HG02885 (cell line): ENCODE results near the gene UBA1.
A peak's percentile ranks its signal among the peaks of the same experiment; 100 is the strongest.

Experiments
- ATAC-seq: cut with Tn5 transposase; IDR thresholded peaks from one replicate; pipeline ENCODE4 v1.9.1; 2021; ENCODE audit warnings: mild to moderate bottlenecking; ENCODE audit not compliant: unreplicated experiment, poor library complexity

Gene UBA1

DNA sequence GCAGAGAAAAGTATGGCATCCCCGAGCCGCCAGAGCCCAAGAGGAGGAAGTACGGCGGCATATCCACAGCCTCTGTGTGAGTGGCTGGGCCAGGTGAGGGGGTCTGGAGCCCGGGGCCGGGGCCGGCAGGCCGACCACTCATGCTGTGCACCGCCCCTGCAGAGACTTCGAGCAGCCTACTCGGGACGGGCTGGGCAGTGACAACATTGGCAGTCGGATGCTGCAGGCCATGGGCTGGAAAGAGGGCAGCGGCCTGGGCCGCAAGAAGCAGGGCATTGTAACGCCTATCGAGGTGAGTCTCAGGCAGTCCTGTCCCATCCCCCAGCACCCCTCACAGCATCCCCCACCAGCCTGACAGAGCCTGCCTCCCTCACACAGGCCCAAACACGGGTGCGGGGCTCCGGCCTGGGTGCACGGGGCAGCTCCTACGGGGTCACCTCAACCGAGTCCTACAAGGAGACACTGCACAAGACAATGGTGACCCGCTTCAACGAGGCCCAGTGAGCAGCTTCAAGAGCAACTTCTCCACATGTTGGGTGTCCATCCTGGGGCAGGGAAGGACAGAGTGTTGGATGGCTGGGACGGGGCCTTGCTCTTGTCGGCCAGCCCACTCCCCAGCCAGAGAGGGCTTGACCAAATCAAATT is 7.4 kb upstream of the UBA1 start:
- no peak for ATAC-seq

DNA sequence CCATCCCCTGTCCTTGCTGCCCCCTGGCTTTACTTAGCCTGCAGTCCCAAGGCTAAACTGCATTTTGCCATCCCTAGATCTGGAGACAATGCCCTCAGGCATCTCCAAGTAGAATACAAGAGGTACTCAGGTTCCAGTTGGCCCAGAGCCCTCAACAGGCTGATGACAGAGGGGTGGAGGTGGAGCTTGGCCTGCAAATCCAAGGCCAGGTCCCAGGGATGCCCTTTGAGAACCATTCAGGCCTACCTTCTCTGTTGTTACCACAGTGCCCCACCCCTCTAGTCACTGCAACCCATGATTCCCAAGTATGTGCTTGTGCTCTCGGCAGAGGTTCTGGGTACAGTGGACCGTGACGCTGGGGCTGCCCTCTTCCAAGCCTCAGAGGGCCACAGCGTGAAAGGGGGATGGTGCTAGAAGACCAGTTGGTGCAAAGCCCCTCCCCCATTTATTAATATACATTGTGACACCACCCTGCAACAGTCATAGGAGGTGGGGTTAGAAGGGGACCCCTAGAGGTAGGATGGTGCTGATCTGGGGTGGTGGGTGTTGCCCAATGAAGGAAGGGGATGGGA is 6.4 kb upstream of the UBA1 start:
- ATAC-seq = no peak

DNA sequence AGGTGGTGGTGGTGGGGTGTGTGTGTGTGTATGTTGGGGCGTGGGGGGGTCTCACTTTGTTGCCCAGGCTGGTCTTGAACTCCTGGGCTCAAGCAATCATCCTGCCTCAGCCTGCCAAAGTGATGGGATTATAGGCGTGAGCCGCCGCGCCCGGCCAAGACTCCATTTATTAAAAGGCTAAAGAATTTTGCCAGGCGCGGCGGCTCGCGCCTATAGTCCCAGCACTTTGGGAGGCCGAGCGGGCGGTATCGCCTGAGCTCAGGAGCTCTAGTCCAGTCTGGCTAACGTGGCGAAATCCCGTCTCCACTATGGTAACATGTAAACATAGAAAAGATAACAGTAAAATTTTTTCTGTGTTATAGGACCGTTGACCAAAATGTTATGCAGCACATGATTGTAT is 3.7 kb upstream of the UBA1 start:
- ATAC-seq = no peak

DNA sequence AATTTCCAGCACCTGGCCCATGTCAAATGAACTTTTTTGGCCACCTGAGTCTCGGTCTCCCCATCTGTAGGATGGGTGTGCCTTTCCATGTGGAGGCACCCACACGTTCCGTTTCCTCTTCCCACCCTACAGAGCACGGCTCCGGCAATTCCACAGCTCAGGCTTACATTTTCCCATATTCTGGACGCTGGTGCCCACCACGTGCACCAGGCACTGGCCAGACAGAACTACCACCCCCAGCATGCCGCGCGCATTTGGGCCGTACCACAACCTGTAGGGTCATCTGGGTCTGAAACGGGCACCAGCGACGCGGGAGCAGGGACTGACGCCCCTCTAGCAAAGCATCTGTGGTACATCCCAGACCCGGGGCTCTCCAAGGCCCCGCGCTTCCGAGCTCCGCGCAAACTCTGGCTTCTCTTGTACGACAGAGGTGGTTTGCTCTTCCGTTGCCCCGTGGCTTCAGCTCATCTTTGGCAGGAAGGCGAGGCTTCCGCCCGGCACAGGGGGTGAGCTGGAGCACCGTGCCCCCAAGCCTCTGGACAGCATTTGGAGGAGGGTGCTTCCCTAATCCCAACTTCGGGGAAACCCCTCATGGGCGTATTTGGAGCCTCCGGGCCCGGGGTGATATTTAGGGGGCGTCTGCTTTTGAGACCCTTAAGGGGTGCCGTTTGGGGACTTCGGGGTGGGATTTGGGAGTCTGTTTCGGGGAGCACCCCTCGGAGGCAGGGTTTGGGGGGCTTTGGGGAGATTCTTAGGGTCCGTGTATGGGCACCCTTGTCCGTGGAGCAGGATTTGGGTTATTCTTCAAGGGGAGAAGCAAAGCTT is 3.0 kb upstream of the UBA1 start:
- peak; percentile 56 for ATAC-seq

DNA sequence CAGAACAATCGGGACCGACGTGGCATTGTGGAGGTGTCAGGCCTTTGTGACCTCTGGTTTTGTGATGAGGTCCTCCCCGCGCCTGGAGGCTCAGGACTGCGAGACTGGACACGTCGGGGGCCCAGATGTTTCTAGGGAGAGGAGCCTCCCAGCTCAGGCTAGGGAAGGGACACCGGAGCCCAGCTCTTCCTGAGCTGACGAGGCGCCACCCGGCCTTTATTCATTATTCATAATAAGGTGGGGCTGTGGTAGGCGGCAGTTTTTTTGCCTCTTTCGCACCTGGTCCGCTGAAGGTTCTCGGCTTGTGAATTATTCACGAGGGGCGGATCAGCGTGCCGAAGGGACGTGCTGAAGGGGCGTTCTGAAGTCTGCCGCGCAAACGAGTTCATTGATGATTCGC is 2.3 kb upstream of the UBA1 start:
- ATAC-seq = no peak

DNA sequence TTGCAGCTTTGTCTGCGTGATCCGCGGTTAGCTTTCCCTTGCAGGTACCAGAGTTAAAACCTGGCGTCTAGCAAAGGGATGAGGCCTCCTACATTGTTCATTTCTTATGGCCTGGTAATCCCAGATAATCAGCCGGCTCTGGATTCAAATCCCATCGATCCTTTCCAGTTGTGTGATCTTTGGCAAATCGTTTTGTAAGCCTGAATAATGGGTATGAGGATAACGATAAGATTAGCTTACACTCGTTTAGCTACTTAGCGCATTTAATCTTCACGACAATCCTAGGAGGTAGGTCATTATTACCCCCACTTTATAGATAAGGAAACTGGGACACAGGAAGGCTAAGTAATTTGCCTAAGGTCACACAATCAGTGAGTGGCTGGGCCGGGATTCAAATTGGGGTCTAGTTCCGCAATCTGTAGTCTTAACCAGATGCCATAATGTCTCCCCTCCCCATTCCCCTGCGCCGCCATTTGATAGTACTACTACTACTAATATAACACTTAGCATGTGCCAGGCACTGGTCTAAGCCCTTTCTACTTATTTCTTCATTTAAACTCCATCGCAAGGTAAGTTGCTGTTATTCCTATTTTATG is 1.7 kb upstream of the UBA1 start:
- no peak for ATAC-seq

DNA sequence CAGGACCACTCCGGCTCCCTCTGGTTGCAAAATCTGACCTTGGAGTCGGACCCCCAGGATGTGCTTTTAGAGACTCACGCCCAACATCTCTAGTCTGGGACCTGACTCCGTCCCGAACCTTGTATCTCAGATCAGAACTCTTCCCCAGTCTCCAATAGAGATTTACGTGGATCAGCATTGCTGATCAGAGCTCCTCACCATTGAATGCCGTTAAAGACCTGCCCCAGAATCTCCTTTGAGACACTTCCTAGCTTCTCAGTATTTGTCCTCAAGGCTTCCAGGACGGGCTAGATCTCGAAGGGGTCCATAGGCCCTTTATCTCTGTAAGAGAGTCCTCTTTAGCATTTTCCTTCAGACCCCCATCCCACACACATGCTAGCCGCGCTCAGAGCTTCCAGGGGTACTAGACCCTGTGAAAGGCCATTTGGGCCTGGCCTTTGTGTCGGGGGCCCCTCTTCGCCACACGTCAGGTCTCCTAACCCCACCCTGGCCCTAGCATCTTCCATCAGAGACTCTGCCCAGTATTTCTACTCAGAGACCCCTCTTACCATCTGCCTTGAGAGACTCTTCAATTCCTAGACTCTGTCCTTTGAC is 662 bp downstream of the UBA1 start:
- ATAC-seq = no peak

DNA sequence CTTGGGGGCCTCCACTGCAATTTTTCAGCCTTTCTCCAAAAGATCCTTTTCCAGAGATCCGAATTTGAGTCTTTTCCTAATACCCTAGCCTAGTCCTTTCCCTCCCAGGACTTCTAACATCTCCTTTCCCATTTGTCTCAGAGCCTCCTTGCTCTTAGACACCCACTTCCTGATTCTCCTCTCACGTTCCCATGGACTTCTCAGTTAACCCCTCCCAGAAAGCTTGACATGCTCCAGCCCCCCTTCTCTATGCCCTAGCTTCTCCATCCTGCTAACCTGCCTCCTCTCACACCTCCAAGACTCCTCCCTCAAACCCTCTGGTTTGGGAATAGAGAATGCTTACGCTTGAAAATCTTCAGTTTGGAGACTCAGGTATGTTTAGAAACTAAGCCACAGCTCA is 2.5 kb downstream of the UBA1 start:
- no peak for ATAC-seq

DNA sequence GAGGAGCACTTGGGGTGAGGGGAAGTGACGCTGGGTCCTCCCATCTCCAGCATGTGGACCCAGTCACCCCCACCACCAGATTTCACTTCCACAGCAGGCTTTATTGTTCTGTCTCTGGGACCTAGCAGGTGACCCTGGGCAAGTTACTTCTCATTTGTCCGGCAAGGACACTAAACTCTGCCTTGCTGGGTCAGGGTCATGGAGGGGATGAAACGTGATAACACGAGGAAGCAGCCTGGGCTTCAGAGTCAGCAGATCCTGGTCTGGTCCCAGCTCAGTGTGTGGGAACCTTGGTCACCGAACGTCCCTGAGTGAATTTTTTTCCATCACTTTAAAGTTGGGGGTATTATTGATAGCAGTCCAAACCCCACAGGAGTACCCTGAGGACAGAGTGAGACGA is 3.9 kb downstream of the UBA1 start:
- ATAC-seq = no peak

DNA sequence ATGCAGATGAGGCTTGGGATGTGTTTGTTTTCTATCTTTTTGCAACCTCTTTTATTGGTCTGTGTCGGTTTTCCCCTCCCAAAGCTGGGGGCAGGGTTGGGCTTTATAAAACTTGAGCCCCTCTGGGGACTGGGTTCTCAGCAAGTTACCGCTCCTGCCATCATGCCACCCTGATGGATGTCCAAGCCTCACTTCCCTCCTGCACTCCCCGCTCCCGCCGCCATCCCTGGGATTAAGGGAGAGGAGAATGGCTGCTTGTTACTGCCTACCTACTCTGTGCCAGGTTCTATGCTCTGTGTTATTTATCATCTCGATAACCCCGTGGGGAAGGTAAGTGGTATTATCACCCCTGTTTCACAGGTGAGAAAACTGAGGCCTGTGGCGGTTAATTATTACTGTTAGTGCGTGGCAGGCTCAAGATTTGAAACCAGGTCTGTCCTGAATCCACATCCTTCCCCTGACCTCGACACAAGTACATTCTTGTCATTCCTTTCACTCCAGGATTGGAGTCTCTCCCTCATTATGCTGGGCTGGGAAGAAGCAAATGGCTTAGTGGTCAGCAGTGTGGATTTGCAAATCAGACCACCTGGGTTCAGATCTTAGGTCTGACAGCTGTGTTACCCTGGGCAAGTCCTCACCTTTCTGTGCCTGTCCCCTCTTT is 4.5 kb downstream of the UBA1 start:
- ATAC-seq = no peak

DNA sequence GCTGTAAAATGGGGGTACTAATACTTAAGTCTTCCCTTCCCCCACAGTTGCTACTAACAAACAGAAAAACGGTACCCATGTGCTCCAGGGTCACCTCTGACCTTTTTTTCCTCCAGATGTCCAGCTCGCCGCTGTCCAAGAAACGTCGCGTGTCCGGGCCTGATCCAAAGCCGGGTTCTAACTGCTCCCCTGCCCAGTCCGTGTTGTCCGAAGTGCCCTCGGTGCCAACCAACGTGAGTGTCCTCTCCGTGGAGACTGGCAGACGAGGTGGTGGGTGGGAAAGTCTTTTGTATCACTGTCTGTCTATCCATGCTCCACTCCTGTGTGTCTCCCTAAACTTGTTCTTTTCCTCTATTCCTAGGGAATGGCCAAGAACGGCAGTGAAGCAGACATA is 5.1 kb downstream of the UBA1 start:
- ATAC-seq = no peak

DNA sequence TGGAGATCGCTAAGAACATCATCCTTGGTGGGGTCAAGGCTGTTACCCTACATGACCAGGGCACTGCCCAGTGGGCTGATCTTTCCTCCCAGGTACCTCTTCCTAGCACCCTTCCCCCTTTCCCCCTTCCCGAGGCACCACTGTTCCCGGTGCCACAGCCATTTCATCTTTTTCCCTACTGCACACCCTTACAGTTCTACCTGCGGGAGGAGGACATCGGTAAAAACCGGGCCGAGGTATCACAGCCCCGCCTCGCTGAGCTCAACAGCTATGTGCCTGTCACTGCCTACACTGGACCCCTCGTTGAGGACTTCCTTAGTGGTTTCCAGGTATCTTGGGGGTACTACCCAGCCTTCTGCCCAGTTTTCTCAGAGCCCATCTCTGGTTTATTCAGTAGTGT is 5.7 kb downstream of the UBA1 start:
- no peak for ATAC-seq

DNA sequence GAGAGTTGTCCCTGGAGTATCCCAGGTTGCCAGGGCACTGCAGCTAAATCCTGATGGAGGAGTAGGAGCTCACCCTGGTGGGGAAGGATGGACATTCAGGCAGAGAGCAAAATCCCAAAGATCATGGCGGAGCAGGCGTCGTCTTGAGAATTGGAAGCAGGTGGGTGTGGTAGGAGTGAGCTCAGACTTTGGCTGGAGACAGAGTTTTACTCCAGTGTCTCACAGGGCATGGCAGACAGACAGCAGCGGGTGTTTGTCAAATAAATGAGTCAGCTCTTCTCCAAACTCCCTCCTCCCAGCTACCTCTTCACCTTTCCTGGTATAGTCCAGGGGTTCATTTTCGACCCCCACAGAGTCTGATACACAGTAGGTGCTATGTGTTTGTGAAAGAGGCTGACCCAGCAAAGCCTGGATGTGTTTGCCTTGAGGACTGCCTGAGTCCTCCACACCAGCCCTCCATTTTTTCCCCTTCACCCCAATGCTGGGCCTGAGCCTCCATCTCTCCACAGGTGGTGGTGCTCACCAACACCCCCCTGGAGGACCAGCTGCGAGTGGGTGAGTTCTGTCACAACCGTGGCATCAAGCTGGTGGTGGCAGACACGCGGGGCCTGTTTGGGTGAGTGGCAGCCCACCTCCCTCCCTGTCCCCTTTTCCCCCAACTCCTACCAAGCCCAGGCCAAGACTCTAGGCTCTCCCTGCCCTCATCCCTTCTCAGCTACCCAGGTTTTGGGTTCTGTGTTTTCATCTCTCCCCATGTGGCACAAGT is 6.9 kb downstream of the UBA1 start:
- no peak for ATAC-seq

DNA sequence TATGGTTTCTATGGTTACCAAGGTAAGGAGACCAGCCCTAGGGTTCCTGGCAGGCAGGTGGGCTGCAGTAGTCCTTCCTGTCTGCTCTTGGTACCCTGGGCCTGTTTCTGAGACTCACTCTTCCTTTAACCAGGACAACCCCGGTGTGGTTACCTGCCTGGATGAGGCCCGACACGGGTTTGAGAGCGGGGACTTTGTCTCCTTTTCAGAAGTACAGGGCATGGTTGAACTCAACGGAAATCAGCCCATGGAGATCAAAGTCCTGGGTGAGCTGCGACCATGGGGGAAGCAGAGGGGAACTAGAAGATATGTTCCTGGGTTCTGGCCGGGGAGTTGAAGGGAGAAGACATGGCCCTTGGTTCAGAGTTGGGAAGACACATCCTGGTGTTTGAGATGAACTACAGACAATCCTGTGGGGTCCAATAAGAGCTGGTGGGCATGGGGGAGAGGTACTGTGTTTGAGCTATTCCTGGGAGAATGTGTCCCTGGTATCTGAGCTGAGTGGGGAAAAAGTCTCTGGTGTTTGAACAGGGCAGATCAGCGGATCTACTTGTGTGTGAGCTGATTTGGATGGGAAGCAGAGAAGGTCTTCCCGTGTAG is 7.8 kb downstream of the UBA1 start:
- no peak for ATAC-seq

DNA sequence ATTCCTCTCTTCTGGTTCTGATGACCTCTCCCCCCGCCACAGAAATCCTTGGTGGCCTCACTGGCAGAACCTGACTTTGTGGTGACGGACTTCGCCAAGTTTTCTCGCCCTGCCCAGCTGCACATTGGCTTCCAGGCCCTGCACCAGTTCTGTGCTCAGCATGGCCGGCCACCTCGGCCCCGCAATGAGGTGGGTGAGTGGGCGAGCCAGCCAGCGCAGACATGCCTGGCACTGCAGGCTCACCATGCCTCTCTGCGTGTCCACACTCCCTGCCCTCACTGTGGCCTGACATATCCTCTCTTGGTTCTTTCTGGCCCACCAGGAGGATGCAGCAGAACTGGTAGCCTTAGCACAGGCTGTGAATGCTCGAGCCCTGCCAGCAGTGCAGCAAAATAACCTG is 8.7 kb downstream of the UBA1 start:
- no peak for ATAC-seq

DNA sequence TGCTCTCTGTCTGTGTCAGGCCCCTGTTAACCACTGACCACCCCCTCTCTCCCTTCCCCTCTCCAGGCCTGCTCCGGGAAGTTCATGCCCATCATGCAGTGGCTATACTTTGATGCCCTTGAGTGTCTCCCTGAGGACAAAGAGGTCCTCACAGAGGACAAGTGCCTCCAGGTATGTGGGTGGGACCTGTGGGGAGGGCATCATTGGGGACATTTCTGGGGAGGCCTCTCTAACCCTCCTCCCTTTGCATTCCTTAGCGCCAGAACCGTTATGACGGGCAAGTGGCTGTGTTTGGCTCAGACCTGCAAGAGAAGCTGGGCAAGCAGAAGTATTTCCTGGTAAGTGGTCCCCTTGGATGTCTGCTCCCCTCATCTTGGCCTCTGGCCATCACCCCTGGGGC is 9.2 kb downstream of the UBA1 start:
- no peak for ATAC-seq

DNA sequence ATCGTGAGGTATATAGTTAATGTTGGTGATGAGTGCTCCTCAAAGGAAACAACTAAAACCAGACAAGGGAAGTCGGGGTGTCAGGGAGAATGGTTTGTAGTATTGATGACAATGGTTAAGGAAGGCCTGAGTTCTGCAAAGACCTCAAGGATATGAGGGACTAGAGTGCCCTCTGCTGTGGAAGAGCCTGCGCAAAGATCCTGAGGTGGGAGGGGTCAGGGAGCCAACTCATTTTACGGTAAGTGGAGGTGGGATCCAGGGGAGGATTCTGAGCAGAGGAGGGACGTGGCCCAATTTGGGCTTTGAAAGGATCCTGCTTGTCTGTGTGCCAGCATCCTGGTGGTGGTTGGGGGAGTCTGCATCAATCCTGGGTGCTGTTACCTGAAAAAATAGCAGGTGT is 11.3 kb downstream of the UBA1 start:
- ATAC-seq = no peak

DNA sequence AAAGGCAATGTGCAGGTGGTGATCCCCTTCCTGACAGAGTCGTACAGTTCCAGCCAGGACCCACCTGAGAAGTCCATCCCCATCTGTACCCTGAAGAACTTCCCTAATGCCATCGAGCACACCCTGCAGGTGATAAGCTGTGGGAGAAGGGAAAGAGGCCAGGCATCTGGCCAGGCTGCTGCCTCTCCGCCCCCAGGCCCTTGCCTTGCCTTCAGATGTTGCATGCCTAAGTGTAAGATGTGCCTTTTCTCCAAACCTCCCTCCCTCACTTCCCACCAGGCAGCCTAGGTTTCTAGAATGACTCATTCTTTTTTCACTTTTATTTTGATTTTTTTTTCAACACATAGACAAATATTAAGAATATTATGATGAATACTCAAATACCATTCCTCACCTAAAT is 12.7 kb downstream of the UBA1 start:
- no peak for ATAC-seq

DNA sequence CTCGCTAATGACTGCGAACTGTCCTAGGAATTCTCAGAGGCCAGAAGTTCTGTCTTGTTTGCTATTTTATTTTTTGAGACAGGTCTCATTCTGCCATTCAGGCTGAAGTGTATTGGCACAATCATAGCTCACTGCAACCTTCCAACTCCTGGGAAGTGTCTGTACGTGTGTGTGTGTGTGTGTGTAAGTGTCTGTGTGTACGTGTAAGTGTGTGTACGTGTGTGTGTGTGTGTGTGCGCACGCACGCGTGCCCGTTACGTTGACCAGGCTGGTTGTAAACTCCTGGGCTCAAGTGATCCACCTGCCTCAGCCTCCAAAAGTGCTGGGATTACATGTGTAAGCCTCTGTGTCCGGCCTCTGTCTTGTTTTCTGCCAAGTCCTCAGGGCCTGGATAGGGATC is 14.5 kb downstream of the UBA1 start:
- ATAC-seq = no peak
